ENCODE data around the gene PPA2.

GRCh38 chr4:105520819-105521790 lies 47.2 kb upstream of the PPA2 start:
- no peak for TF ChIP-seq EZH2 (IDR thresholded peaks at IDR 0.05; ENCODE audit: borderline replicate concordance, insufficient read depth, low read depth, low read length, poor library complexity, severe bottlenecking)
- TF ChIP-seq, protein P1, sequence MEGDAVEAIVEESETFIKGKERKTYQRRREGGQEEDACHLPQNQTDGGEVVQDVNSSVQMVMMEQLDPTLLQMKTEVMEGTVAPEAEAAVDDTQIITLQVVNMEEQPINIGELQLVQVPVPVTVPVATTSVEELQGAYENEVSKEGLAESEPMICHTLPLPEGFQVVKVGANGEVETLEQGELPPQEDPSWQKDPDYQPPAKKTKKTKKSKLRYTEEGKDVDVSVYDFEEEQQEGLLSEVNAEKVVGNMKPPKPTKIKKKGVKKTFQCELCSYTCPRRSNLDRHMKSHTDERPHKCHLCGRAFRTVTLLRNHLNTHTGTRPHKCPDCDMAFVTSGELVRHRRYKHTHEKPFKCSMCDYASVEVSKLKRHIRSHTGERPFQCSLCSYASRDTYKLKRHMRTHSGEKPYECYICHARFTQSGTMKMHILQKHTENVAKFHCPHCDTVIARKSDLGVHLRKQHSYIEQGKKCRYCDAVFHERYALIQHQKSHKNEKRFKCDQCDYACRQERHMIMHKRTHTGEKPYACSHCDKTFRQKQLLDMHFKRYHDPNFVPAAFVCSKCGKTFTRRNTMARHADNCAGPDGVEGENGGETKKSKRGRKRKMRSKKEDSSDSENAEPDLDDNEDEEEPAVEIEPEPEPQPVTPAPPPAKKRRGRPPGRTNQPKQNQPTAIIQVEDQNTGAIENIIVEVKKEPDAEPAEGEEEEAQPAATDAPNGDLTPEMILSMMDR (IDR thresholded peaks at IDR 0.05), result peak; percentile 68

All from B cell (primary cell).